Mucosa of descending colon (tissue), 3 donors: ENCODE measurements around the gene DNM1. TPM values are rescaled to one million over a fixed set of nuclear protein-coding genes. Genes with fewer than 3 reads are reported as not detected.
A peak's percentile ranks its signal among the peaks of the same experiment; 100 is the strongest.

Experiments
- ATAC-seq: fragments of 200-7000 bp; cut with Tn5 transposase; one replicate; pipeline ENCODE4 v1.9.1; 2020; ENCODE audit warnings: mild to moderate bottlenecking, moderate library complexity
- DNase-seq, 3 donors: peaks; one replicate each; pipeline ENCODE4 v3.0.0-alpha.2; 2020
- H3K36me3 ChIP-seq: fragments of 200-600 bp; one replicate; pipeline ENCODE4 v1.8.0; 2021; ENCODE audit warnings: low read depth, mild to moderate bottlenecking
- H3K4me1 ChIP-seq: fragments of 200-600 bp; one replicate; pipeline ENCODE4 v1.8.0; 2021; ENCODE audit warnings: low read depth, mild to moderate bottlenecking
- H3K4me3 ChIP-seq: fragments of 200-600 bp; one replicate; pipeline ENCODE4 v1.8.0; 2021; ENCODE audit warnings: mild to moderate bottlenecking
- H3K9me3 ChIP-seq: fragments of 200-600 bp; one replicate; pipeline ENCODE4 v1.8.0; 2021; ENCODE audit warnings: mild to moderate bottlenecking
- CTCF ChIP-seq: fragments of 200-600 bp; IDR thresholded peaks from one replicate; pipeline ENCODE4 v1.8.0; 2022; ENCODE audit warnings: antibody characterized with exemption, mild to moderate bottlenecking
- intact Hi-C, 2 donors: fragments of 100-400 bp; cut with DNase I in 1 of 2; cut with micrococcal nuclease in 1 of 2; formaldehyde crosslinking; loops; one replicate each; pipeline versions ENCODE4 v1.11.0 to v1.11.1; 2022; cut with DNase I, micrococcal nuclease
- total RNA-seq, 3 donors: library from RNA; stranded (reverse); fragmentation: NEBNext Ultra II Directional in 2 of 3; extraction: Animal tissue kit (Norgen Biotek cat#: 25700) in 2 of 3; gene quantifications; one replicate each; pipeline versions ENCODE4 v1.2.1 to v1.2.4, GENCODE V29; 2021 to 2023
- donor health status: DM: no; HTN: no; CAD: no; lungs with moderate emphysema.
- donor health status: DM: no; HTN: no; CAD: no.
- donor health status: DM: no; HTN: yes; CAD: no.

The DNM1 gene
- total RNA-seq, 3 donors from 2014 or later, result 4.0 to 19.0 (median 6.7) TPM

GRCh38 chr9:128253140-128253990, 50.2 kb downstream of the DNM1 start:
- H3K4me3 ChIP-seq, result no peak overlapping the region
- H3K9me3 ChIP-seq, result no peaks in the 10 kb centered on the region
- no peak for TF ChIP-seq CTCF
- H3K4me1 ChIP-seq, result peaks cover 9% of the 10 kb centered on the region
- ATAC-seq (no peak), DNase-seq (no peak)
- no peaks in the 10 kb centered on the region for H3K36me3 ChIP-seq
- intact Hi-C loops, result no loop called here

- no peak for TF ChIP-seq CTCF
- intact Hi-C loops, result no loop called here
- no peak overlapping the region for H3K4me3 ChIP-seq
- peaks cover 9% of the 10 kb centered on the region for H3K4me1 ChIP-seq
- peaks cover 2% of the 10 kb centered on the region for H3K36me3 ChIP-seq
- no peaks in the 10 kb centered on the region for H3K9me3 ChIP-seq
- DNase-seq, result no peak
- no peak for ATAC-seq
These were observed 50.8 kb downstream of the DNM1 start for GRCh38 chr9:128253991-128254346.

- TF ChIP-seq CTCF, result no peak
- no peak overlapping the region for H3K4me3 ChIP-seq
- ATAC-seq, result no peak
- intact Hi-C loops, result no loop called here
- H3K9me3 ChIP-seq, result no peaks in the 10 kb centered on the region
- peaks cover 4% of the 10 kb centered on the region for H3K36me3 ChIP-seq
- DNase-seq, result no peak
- peaks cover 9% of the 10 kb centered on the region for H3K4me1 ChIP-seq
These were observed 51.2 kb downstream of the DNM1 start for GRCh38 chr9:128254362-128254761.

GRCh38 chr9:128254855-128255759, 51.9 kb downstream of the DNM1 start:
- no peak overlapping the region for H3K4me3 ChIP-seq
- intact Hi-C loops, result no loop called here
- H3K9me3 ChIP-seq, result no peaks in the 10 kb centered on the region
- H3K36me3 ChIP-seq, result peaks cover 8% of the 10 kb centered on the region
- TF ChIP-seq CTCF, result peak; percentile 72
- peaks cover 7% of the 10 kb centered on the region for H3K4me1 ChIP-seq
- DNase-seq (peak in 2 of 3 donors; percentile 72 to 78), ATAC-seq (peak; percentile 28)

GRCh38 chr9:128257086-128257825, 54.1 kb downstream of the DNM1 start:
- H3K36me3 ChIP-seq, result peaks cover 10% of the 10 kb centered on the region
- intact Hi-C loops, result no loop called here
- H3K4me1 ChIP-seq, result no peaks in the 10 kb centered on the region
- TF ChIP-seq CTCF, result no peak
- no peaks in the 10 kb centered on the region for H3K9me3 ChIP-seq
- DNase-seq (no peak), ATAC-seq (no peak)
- H3K4me3 ChIP-seq, result no peak overlapping the region
